GM21737 (cell line): ENCODE data around the gene CDK12.
"Not testable (repeated sequence)": the region's sequence is repeated elsewhere in the genome, so short reads cannot be mapped to it uniquely, and the experiment has no call there.

Source experiments
- ATAC-seq: cut with Tn5 transposase; IDR thresholded peaks from one replicate; pipeline ENCODE4 v1.9.1; 2021; ENCODE audit warnings: mild to moderate bottlenecking, moderate library complexity; ENCODE audit not compliant: unreplicated experiment

Gene CDK12

DNA sequence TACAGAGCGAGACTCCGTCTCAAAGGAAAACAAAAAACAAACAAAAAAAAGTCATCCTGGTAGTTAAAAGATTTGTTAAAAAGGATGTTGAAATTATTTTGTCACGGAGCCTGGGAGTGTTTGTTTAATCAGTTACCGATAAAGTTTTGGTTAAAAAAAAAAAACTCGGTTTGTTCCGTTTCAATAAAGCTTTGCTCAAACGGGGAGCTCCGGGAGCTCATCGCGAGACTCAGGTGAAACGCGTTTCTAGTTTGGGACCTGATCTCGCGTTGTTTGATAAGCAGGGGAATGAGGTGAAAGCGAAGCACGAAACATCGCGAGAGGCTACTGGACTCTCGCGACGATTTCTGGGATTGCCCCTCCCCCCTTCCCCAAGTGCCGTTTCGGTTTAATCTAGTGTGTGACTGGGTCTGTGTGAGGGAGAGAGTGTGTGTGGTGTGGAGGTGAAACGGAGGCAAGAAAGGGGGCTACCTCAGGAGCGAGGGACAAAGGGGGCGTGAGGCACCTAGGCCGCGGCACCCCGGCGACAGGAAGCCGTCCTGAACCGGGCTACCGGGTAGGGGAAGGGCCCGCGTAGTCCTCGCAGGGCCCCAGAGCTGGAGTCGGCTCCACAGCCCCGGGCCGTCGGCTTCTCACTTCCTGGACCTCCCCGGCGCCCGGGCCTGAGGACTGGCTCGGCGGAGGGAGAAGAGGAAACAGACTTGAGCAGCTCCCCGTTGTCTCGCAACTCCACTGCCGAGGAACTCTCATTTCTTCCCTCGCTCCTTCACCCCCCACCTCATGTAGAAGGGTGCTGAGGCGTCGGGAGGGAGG is at the start of gene CDK12:
Gene CDK12 (plus strand): TSS at position 374 of the 813 bp plus-strand sequence. CDS start 586 bp downstream, outside the sequence.
- peak; percentile 65 for ATAC-seq

DNA sequence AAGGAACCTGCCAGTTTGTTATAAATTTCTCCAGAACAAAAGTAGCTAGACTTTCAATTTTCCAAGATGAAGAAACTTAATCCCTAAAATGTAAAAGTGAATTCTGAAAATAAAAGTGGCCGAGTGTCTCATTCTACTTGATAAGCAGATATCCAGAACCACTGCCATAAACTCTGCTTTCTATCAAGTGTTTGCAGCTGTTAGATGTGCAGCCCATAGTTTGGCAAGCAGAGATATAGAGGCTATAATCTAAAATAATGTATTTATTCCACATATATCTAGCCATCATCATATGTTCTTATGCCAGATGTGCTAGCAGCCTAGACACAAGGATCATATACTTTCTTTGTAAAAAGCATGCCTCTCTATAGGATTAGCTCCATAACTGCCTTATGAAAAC is 45.1 kb upstream of the CDK12 start:
- no peak for ATAC-seq

DNA sequence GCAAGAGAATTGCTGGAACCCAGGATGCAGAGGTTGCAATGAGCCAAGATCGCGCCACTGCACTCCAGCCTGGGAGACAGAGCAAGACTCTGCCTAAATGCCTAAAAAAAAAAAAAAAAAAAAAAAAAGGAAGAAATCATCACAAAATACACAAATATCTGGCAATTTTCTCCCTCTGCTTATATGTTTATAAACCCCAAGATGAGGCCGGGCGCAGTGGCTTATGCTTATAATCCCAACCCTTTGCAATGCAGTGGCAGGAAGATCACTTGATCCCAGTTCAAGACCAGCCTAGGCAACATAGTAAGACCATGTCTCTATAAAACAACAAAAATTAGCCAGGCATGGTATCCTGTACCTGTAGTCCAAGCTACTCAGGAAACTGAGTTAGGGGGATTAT is 31.7 kb upstream of the CDK12 start:
- no peak for ATAC-seq

- ATAC-seq: not testable (repeated sequence)
Measured at GRCh38 chr17:39439868-39440267, 21.4 kb upstream of the CDK12 start.

- no peak for ATAC-seq
Measured at GRCh38 chr17:39443326-39443725, 18.0 kb upstream of the CDK12 start.

- ATAC-seq: no peak
Measured at GRCh38 chr17:39447561-39447960, 13.7 kb upstream of the CDK12 start.

- no peak for ATAC-seq
Measured at GRCh38 chr17:39450051-39450450, 11.2 kb upstream of the CDK12 start.

DNA sequence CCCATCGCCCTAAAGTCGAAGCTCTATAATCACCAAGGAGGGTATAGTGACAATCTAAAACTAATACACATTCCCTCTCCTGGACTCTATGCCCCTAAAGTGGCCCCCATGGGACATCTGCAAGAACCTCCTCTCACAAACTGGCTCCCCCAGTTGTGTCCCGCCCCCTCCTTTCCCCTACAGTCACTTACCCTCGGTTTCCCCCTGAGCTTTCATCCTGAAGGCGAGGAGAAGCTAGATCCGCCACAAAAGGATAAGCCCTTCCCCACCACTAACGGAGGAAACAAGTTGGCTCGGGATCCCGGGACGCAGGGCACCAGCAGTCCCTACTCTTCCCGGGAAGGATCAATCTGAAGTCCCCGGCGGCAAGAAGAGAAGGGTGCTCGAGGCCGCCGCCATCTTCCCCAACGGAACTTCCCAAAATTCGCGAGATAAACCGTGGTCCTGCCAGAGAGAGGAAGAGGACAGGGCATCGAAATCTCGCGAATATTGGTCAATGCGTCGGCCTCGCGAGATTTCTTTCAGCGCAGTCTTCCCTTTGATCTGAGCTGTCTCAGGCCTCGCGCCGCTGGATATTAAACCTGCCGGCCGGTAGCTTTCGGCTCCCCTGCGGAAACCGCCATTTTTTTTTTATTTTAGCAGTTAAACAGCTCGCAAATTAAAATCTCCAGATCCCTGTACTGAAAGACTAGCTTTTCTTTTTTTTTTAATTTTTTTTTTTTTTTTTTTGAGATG is 10.3 kb upstream of the CDK12 start, which contains the start of gene MED1:
Gene MED1 (minus strand): TSS at position 417 of the 735 bp plus-strand sequence. CDS start 201 bp downstream, at position 216.
- ATAC-seq: peak; percentile 89

DNA sequence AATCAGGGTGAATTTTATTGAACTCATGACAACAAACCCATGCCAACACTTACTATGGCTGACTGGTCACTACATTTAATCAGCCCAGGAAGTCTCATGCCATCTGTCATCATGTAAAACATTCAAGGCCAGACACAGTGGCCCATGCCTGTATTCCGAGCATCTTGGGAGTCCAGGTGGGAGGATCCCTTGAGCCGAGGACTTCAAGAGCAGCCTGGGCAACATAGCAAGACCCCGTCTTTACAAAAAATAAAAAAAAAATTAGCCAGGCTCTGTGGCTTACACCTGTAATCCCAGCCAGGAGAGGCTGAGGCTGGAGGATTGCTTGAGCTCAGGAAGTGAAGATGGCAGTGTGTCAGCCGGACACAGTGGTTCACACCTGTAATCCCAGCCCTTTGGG is 5.4 kb upstream of the CDK12 start:
- no peak for ATAC-seq

- peak; percentile 2 for ATAC-seq
Measured at GRCh38 chr17:39461926-39462569, 762 bp downstream of the CDK12 start.

GRCh38 chr17:39462631-39463375 is 1.5 kb downstream of the CDK12 start:
- ATAC-seq: no peak

DNA sequence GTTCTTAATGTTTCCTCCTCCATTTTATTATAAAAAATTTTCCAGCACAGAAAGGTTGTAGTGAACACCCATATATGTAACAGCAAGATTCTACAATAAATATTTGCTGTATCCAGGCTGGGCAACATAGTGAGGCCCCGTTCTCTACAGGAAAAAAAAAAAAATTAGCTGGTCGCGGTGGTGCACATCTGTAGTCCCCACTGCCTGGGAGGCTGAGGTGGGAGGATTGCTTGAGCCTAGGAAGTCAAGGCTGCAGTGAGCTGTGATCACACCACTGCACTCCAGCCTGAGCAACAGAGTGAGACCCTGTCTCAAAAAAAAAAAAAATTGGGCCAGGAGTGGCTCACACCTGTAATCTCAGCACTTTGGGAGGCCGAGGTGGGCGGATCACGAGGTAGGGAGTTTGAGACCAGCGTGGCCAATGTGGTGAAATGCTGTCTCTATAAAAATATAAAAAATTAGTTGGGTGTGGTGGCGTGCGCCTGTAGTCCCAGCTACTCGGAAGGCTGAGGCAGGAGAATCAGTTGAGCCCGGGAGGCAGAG is 3.4 kb downstream of the CDK12 start:
- ATAC-seq: not testable (repeated sequence)

DNA sequence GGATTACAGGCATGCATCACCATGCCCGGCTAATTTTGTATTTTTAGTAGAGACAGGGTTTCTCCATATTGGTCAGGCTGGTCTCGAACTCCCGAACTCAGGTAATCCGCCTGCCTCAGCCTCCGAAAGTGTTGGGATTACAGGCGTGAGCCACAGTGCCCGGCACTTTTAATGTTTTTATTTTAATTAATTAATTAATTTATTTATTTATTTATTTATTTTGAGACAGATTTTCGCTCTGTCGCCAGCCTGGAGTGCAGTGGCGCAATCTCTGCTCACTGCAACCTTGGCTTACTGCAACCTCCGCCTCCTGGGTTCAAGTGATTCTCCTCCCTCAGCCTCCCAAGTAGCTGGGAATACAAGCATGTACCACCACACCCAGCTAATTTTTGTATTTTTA is 7.3 kb downstream of the CDK12 start:
- ATAC-seq: not testable (repeated sequence)

DNA sequence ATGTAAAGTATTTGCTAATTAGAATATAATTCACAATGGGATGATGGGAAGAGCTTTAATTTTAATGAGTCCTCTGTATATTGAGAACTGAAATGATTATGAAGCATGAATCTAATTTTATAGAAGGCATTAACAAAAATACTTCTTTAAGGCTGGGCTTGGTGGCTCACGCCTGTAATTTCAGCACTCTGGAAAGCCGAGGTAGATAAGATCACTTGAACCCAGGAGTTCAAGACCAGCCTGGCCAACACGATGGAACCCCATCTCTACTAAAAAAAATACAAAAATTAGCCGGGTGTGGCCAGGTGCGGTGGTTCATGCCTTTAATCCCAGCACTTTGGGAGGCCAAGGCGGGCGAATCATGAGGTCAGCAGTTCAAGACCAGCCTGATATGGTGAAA is 12.0 kb downstream of the CDK12 start:
- no peak for ATAC-seq

DNA sequence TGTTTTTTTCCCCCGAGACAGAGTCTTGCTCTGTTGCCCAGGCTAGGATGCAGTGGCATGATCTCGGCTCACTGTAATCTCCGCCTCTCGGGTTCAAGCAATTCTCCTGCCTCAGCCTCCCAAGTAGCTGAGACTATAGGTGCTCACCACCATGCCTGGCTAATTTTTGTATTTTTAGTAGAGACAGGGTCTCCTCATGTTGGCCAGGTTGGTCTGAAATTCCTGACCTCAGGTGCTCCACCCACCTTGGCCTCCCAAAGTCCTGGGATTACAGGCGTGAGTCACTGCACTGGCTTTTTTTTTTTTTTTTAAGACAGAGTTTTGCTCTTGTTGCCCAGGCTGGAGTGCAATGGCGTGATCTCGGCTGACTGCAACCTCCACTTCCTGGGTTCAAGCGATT is 18.3 kb downstream of the CDK12 start:
- ATAC-seq: not testable (repeated sequence)

- no peak for ATAC-seq
Measured at GRCh38 chr17:39483506-39483905, 22.2 kb downstream of the CDK12 start.

DNA sequence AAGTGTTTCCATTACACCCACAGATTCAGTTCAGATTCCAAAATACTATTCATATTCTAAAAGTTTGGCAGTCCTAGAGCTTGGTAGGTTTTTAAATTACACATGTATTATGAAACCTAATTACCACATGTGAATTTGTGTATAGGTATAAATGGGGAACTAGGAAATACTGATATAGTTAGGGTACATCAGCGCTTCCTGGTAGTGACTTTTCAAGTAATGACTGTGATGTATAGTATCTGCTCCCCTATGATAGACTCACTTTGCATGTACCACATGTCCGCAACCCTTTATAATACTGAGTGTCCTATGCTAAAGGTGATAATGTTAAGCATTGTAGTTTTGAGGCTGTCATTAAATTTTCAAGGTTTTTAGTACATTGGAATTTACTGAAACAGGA is 22.9 kb downstream of the CDK12 start:
- peak; percentile 64 for ATAC-seq

DNA sequence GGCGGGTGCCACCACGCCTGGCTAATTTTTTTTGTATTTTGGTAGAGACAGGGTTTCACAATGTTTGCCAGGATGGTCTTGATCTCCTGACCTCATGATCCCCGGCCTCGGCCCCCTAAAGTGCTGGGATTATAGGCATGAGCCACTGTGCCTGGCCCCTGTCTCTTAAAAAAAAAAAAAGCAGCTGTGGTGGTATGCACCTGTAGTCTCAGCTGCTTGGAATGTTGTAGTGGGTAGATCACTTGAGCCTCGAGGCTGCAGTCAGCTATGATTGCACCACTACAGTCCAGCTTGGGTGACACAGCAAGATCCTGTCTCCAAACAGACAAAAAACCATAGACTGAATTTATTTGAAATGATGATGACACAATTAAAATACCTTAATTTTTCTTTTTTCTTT is 24.3 kb downstream of the CDK12 start:
- no peak for ATAC-seq

- ATAC-seq: no peak
Measured at GRCh38 chr17:39486242-39486641, 25.0 kb downstream of the CDK12 start.

DNA sequence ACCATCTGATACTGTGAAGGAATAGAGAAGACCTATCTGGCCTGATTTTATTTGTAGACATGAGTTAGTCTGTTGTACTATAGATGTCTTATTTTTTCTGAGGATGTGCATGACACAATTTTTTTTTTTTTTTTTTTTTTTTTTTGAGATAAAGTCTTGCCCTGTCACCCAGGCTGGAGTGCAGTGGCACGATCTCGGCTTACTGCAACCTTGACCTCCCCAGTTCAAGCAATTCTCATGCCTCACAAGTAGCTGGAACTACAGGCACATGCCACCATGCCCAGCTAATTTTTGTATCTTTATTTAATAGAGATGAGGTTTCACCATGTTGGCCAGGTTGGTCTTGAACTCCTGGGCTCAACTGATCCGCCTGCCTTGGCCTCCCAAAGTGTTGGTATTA is 26.2 kb downstream of the CDK12 start:
- not testable (repeated sequence) for ATAC-seq

DNA sequence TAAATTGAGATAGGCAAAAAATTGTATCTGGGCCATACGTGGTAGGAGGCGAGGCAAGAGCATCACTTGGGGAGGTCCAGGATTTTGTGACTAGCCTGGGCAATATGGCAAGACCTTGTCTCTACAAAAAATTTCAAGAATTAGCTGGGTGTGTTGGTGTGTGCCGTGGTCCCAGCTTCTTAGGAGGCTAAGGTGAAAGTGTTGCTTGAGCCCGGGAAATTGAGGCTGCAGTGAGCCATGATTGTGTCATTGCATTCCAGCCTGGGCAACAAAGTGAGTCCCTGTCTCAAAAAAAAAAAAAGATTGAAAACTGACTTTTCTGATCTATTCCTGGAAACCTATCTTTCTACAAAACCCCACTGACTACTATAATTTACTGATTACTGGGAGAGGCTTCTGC is 26.7 kb downstream of the CDK12 start:
- no peak for ATAC-seq
